IMR-90 (cell line): ENCODE data around the gene SLC39A5.

ENCODE experiments used
- CEBPB ChIP-seq: IDR thresholded peaks from 2 replicates; pipeline ENCODE4 v1.6.1; 2012; ENCODE audit warnings: low read depth, low read length, improper control_type of control experiment
- CHD1 ChIP-seq: IDR thresholded peaks from 2 replicates; pipeline ENCODE4 v1.6.1; 2012; ENCODE audit warnings: low read depth, low read length, improper control_type of control experiment
- FOS ChIP-seq: fragments of 150-350 bp; IDR thresholded peaks from 2 replicates; pipeline ENCODE4 v1.6.1; 2016; ENCODE audit warnings: low read depth, low read length
- MAZ ChIP-seq: IDR thresholded peaks from 2 replicates; pipeline ENCODE4 v1.6.1; 2012; ENCODE audit warnings: low read depth, mild to moderate bottlenecking, low read length, improper control_type of control experiment, moderate library complexity, borderline replicate concordance
- MXI1 ChIP-seq: IDR thresholded peaks from 2 replicates; pipeline ENCODE4 v1.6.1; 2012; ENCODE audit warnings: low read depth, mild to moderate bottlenecking, low read length, moderate library complexity, borderline replicate concordance
- POLR2A ChIP-seq: IDR thresholded peaks from 2 replicates; pipeline ENCODE4 v1.6.1; 2012; ENCODE audit warnings: mild to moderate bottlenecking, low read depth, low read length
- RAD21 ChIP-seq: IDR thresholded peaks from 2 replicates; pipeline ENCODE4 v1.6.1; 2012; ENCODE audit warnings: low read length, improper control_type of control experiment
- RFX5 ChIP-seq: IDR thresholded peaks from 2 replicates; pipeline ENCODE4 v1.8.0; 2012; ENCODE audit warnings: low read depth, mild to moderate bottlenecking, low read length, moderate library complexity
- SMC3 ChIP-seq: fragments of 150-350 bp; IDR thresholded peaks from 2 replicates; pipeline ENCODE4 v1.6.1; 2016; ENCODE audit warnings: low read depth, mild to moderate bottlenecking, antibody characterized with exemption, low read length, moderate library complexity
- TF ChIP-seq, protein P1 (sequence below): conservative IDR thresholded peaks from 2 replicates; pipeline ENCODE4 v1.5.1; 2012; ENCODE audit warnings: mild to moderate bottlenecking, low read depth, low read length, improper control_type of control experiment
- TF ChIP-seq, protein P2 (sequence below): fragments of 150-350 bp; IDR thresholded peaks from 2 replicates; pipeline ENCODE4 v1.6.1; 2016; ENCODE audit warnings: low read depth, mild to moderate bottlenecking, low read length, moderate library complexity, borderline replicate concordance
- TF ChIP-seq, protein P3 (sequence below): fragments of 150-350 bp; IDR thresholded peaks from 2 replicates; pipeline ENCODE4 v1.6.1; 2017; ENCODE audit warnings: mild to moderate bottlenecking, antibody characterized with exemption, low read length, low read depth

DNA sequence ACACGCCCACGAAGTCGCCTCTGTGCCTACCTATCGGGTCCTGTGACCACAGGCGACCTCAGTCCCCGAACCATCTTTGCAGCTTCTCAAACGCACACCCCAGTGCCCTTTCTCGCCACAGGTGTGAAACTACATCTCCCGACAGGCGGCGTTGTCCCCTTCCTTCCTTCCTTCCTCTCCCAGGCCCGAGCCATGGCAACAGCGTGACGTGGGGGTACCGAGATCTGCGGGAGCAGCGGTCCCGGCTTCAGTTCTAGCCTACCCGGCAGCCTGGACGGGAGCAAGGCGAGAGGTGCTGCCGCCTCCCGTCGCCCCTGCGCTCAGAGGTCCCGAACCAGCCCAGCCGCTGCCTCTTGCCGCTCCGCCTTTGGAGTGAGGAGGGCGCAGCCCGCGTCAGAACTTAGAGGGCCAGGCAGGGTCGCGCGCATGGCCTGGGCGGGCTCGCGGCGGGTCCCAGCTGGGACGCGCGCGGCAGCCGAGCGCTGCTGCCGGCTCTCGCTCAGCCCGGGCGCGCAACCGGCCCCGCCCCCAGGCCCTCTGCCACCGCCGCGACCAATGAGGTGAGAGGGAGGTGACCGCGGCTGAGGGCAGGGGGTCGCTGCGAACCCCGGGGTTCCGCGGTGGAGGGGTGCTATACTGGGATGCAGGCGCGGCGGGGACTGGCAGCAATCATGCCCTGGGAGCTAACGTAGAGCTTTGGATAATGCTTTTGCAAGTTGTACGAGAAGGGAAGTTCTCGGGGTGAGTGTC lies 37.0 kb downstream of the SLC39A5 start, which contains the start of gene COQ10A:
- TF ChIP-seq RAD21 (no peak; the same call in 1 of the 2 replicates), POLR2A (peak; percentile 87), RFX5 (peak; percentile 70), SMC3 (0 out of 2 replicates have a peak, but pooled peaks have one; percentile 14), MXI1 (peak; percentile 60; the same call in 1 of the 2 replicates), CHD1 (no peak), MAZ (no peak), CEBPB (no peak), FOS (no peak)
- TF ChIP-seq, protein P1, sequence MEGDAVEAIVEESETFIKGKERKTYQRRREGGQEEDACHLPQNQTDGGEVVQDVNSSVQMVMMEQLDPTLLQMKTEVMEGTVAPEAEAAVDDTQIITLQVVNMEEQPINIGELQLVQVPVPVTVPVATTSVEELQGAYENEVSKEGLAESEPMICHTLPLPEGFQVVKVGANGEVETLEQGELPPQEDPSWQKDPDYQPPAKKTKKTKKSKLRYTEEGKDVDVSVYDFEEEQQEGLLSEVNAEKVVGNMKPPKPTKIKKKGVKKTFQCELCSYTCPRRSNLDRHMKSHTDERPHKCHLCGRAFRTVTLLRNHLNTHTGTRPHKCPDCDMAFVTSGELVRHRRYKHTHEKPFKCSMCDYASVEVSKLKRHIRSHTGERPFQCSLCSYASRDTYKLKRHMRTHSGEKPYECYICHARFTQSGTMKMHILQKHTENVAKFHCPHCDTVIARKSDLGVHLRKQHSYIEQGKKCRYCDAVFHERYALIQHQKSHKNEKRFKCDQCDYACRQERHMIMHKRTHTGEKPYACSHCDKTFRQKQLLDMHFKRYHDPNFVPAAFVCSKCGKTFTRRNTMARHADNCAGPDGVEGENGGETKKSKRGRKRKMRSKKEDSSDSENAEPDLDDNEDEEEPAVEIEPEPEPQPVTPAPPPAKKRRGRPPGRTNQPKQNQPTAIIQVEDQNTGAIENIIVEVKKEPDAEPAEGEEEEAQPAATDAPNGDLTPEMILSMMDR, result peak; percentile 59
- TF ChIP-seq, protein P2, sequence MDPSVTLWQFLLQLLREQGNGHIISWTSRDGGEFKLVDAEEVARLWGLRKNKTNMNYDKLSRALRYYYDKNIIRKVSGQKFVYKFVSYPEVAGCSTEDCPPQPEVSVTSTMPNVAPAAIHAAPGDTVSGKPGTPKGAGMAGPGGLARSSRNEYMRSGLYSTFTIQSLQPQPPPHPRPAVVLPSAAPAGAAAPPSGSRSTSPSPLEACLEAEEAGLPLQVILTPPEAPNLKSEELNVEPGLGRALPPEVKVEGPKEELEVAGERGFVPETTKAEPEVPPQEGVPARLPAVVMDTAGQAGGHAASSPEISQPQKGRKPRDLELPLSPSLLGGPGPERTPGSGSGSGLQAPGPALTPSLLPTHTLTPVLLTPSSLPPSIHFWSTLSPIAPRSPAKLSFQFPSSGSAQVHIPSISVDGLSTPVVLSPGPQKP, result no peak
- TF ChIP-seq, protein P3, sequence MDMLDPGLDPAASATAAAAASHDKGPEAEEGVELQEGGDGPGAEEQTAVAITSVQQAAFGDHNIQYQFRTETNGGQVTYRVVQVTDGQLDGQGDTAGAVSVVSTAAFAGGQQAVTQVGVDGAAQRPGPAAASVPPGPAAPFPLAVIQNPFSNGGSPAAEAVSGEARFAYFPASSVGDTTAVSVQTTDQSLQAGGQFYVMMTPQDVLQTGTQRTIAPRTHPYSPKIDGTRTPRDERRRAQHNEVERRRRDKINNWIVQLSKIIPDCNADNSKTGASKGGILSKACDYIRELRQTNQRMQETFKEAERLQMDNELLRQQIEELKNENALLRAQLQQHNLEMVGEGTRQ, result no peak
